Colonic mucosa (tissue), 4 donors: ENCODE results near the gene MRPL20. TPM values are rescaled to one million over a fixed set of nuclear protein-coding genes. Genes with fewer than 3 reads are reported as not detected.

Experiments
- DNase-seq: peaks from one replicate; pipeline ENCODE4 v3.0.0-alpha.2; 2020
- H3K27ac ChIP-seq: fragments of 200-600 bp; one replicate; pipeline ENCODE4 v1.8.0; 2021
- H3K27me3 ChIP-seq: fragments of 200-600 bp; one replicate; pipeline ENCODE4 v1.8.0; 2021
- H3K36me3 ChIP-seq: fragments of 200-600 bp; one replicate; pipeline ENCODE4 v1.8.0; 2021
- H3K4me1 ChIP-seq: fragments of 200-600 bp; one replicate; pipeline ENCODE4 v1.8.0; 2021; ENCODE audit warnings: mild to moderate bottlenecking
- H3K4me3 ChIP-seq: fragments of 200-600 bp; one replicate; pipeline ENCODE4 v1.8.0; 2021
- H3K9ac ChIP-seq, 2 donors: one replicate each; pipeline ENCODE4 v1.7.0; 2013; ENCODE audit warnings: control low read depth in 2 of 2, low read depth in 2 of 2, low read length in 2 of 2
- H3K9me3 ChIP-seq: fragments of 200-600 bp; one replicate; pipeline ENCODE4 v1.8.0; 2021
- CTCF ChIP-seq: fragments of 200-600 bp; IDR thresholded peaks from one replicate; pipeline ENCODE4 v1.8.0; 2022; ENCODE audit warnings: antibody characterized with exemption, mild to moderate bottlenecking
- intact Hi-C: fragments of 100-400 bp; cut with DNase I; formaldehyde crosslinking; loops from one replicate; pipeline ENCODE4 v1.14.1; 2022
- total RNA-seq, 2 donors: library from RNA; stranded (reverse); fragmentation: NEBNext Ultra II Directional in 1 of 2; extraction: Animal tissue kit (Norgen Biotek cat#: 25700) in 1 of 2; gene quantifications; one replicate each; pipeline ENCODE4 v1.2.1, GENCODE V29; 2021
- donor health status: healthy.
- donor health status: DM: no; HTN: no; CAD: no.
- donor health status: DM: no; HTN: no; CAD: no.

Gene MRPL20
- total RNA-seq, 2 donors from 2014 or later: 88.1 to 143 TPM

- H3K27me3 ChIP-seq: no peaks in the 10 kb centered on the region
- no peak for TF ChIP-seq CTCF
Measured at GRCh38 chr1:1394116-1394515, 13.0 kb downstream of the MRPL20 start.

GRCh38 chr1:1393428-1393827, 13.7 kb downstream of the MRPL20 start:
- no peaks in the 10 kb centered on the region for H3K27me3 ChIP-seq
- intact Hi-C loops: no loop called here
- H3K9ac ChIP-seq: no peak overlapping the region
- no peak for DNase-seq
- H3K36me3 ChIP-seq: peaks cover 48% of the 10 kb centered on the region
- H3K4me1 ChIP-seq: peaks cover 7% of the 10 kb centered on the region
- no peak for TF ChIP-seq CTCF
- no peak overlapping the region for H3K27ac ChIP-seq
- H3K4me3 ChIP-seq: no peak overlapping the region
- no peaks in the 10 kb centered on the region for H3K9me3 ChIP-seq

More at GRCh38 chr1:1394116-1394515, 13.0 kb downstream of the MRPL20 start:
- Histone ChIP-seq H3K36me3 (peaks cover 48% of the 10 kb centered on the region), H3K4me3 (no peak overlapping the region), H3K9me3 (no peaks in the 10 kb centered on the region), H3K9ac (no peak overlapping the region), H3K4me1 (peaks cover 7% of the 10 kb centered on the region), H3K27ac (no peak overlapping the region)
- no peak for DNase-seq
- intact Hi-C loops: no loop called here

DNA sequence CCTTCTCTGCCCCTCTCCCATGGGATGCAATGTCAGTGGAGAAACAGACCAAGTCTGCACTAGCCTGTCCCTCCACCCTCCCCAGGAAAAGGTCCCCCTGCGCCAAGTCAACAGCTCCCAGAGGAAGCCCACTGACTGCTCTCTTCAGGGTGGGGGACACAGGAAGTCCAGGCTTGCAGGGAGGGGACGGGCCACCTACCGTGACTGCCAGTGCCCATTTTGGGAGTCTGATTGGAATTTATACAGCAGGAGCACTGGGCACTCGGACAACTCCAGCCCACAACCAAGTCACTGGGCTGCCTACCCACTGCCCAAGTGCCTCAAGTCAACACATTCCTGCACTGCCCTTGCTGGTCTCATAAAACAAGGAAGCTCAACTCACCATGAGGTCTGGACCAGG, 14.1 kb downstream of the MRPL20 start:
- Histone ChIP-seq H3K27me3 (no peaks in the 10 kb centered on the region), H3K36me3 (peaks cover 49% of the 10 kb centered on the region), H3K9me3 (no peaks in the 10 kb centered on the region), H3K27ac (no peak overlapping the region), H3K9ac (no peak overlapping the region), H3K4me1 (peaks cover 5% of the 10 kb centered on the region), H3K4me3 (no peak overlapping the region)
- TF ChIP-seq CTCF: no peak
- no peak for DNase-seq
- intact Hi-C loops: no loop called here

- no peaks in the 10 kb centered on the region for H3K27me3 ChIP-seq
- TF ChIP-seq CTCF: no peak
- no peaks in the 10 kb centered on the region for H3K9me3 ChIP-seq
- intact Hi-C loops: no loop called here
- H3K4me3 ChIP-seq: no peak overlapping the region
- no peaks in the 10 kb centered on the region for H3K4me1 ChIP-seq
- peaks cover 61% of the 10 kb centered on the region for H3K36me3 ChIP-seq
- H3K27ac ChIP-seq: no peak overlapping the region
- DNase-seq: no peak
- H3K9ac ChIP-seq: no peak overlapping the region
Measured at GRCh38 chr1:1391225-1391624, 15.9 kb downstream of the MRPL20 start.

DNA sequence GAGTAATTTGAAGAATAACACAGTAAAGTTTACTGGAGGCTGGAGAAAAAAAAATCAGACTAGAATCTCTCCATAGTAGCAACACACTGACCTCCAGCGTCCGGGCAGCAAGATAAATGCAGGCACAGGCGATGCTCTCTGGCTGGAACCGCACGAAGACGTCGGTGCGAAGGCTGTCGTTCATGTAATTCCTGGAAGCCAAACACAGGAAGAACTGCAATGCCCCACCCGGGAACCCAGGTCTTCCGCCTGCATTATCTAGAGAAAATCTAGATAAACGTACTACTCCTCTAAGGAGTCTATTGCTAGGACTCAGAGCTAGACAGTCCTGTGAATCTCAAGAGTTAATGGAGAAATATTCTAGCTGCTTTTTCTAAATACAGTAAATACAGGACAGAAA, 16.4 kb downstream of the MRPL20 start:
- H3K4me3 ChIP-seq: no peak overlapping the region
- intact Hi-C loops: no loop called here
- no peaks in the 10 kb centered on the region for H3K27me3 ChIP-seq
- H3K36me3 ChIP-seq: peaks cover 66% of the 10 kb centered on the region
- H3K4me1 ChIP-seq: no peaks in the 10 kb centered on the region
- DNase-seq: no peak
- no peak overlapping the region for H3K9ac ChIP-seq
- no peak overlapping the region for H3K27ac ChIP-seq
- TF ChIP-seq CTCF: no peak
- no peaks in the 10 kb centered on the region for H3K9me3 ChIP-seq

- no peak overlapping the region for H3K9ac ChIP-seq
- H3K27ac ChIP-seq: no peak overlapping the region
- no peak for TF ChIP-seq CTCF
- H3K27me3 ChIP-seq: no peaks in the 10 kb centered on the region
- no peaks in the 10 kb centered on the region for H3K9me3 ChIP-seq
- no peaks in the 10 kb centered on the region for H3K4me1 ChIP-seq
- peaks cover 45% of the 10 kb centered on the region for H3K36me3 ChIP-seq
- intact Hi-C loops: no loop called here
- no peak overlapping the region for H3K4me3 ChIP-seq
- no peak for DNase-seq
Measured at GRCh38 chr1:1388078-1388472, 19.0 kb downstream of the MRPL20 start.
